Neural crest cell (in vitro differentiated cells): ENCODE measurements around the gene LINC00305. TPM values are rescaled to one million over a fixed set of nuclear protein-coding genes. Genes with fewer than 3 reads are reported as not detected.

Experiments
- DNase-seq: peaks from one replicate; pipeline ENCODE4 v3.0.0; 2021; ENCODE audit warnings: low read depth, mixed read lengths, low spot score
- H3K27ac Mint-ChIP-seq: one replicate; pipeline ENCODE4 v1.8.0; 2021; ENCODE audit warnings: mild to moderate bottlenecking, mixed read lengths; ENCODE audit not compliant: unreplicated experiment
- H3K27me3 Mint-ChIP-seq: 2 replicates; pipeline ENCODE4 v1.8.0; 2021; ENCODE audit warnings: low read depth, mild to moderate bottlenecking, mixed read lengths
- H3K36me3 Mint-ChIP-seq: 2 replicates; pipeline ENCODE4 v1.8.0; 2021; ENCODE audit warnings: low read depth, mild to moderate bottlenecking, mixed read lengths
- H3K4me1 Mint-ChIP-seq: 2 replicates; pipeline ENCODE4 v1.8.0; 2021; ENCODE audit warnings: mixed read lengths
- H3K4me3 Mint-ChIP-seq: one replicate; pipeline ENCODE4 v1.8.0; 2021; ENCODE audit warnings: mild to moderate bottlenecking, mixed read lengths
- H3K9me3 Mint-ChIP-seq: 2 replicates; pipeline ENCODE4 v1.8.0; 2021; ENCODE audit warnings: mixed read lengths
- total RNA-seq: library from RNA; stranded (reverse); gene quantifications from 2 replicates; pipeline ENCODE4 v1.2.1, GENCODE V29; 2021
- TF ChIP-seq, protein P1 (sequence below): fragments of 200-600 bp; sonication (generic); conservative IDR thresholded peaks from 2 replicates; pipeline ENCODE4 v1.5.0; 2021; ENCODE audit warnings: antibody characterized with exemption, mild to moderate bottlenecking

The LINC00305 gene
- total RNA-seq, 1 donor from 2014 or later = not detected

DNA sequence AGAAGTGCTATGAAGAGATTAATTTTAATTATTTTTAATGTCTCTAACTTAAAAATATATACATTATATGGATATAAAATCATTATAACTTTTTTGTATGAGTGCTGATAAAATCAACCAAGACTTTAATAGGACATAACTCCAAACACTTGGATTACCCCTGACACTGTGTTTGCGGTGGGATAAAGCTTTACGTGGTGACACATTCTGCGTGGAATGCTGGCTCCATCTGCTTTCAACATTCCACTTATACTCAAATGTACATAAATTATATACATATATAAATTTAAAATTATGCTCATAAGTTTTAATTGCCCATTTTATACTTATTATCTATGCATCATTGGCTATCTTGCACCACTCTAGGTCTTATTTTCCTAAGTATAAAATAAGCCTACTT lies 30.5 kb downstream of the LINC00305 start:
- TF ChIP-seq, protein P1, sequence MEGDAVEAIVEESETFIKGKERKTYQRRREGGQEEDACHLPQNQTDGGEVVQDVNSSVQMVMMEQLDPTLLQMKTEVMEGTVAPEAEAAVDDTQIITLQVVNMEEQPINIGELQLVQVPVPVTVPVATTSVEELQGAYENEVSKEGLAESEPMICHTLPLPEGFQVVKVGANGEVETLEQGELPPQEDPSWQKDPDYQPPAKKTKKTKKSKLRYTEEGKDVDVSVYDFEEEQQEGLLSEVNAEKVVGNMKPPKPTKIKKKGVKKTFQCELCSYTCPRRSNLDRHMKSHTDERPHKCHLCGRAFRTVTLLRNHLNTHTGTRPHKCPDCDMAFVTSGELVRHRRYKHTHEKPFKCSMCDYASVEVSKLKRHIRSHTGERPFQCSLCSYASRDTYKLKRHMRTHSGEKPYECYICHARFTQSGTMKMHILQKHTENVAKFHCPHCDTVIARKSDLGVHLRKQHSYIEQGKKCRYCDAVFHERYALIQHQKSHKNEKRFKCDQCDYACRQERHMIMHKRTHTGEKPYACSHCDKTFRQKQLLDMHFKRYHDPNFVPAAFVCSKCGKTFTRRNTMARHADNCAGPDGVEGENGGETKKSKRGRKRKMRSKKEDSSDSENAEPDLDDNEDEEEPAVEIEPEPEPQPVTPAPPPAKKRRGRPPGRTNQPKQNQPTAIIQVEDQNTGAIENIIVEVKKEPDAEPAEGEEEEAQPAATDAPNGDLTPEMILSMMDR = no peak
- peaks cover 4% of the 10 kb centered on the region for H3K9me3 Mint-ChIP-seq
- no peaks in the 10 kb centered on the region for H3K27me3 Mint-ChIP-seq
- no peak overlapping the region for H3K27ac Mint-ChIP-seq
- peaks cover 9% of the 10 kb centered on the region for H3K4me1 Mint-ChIP-seq
- peaks cover 3% of the 10 kb centered on the region for H3K36me3 Mint-ChIP-seq
- DNase-seq = no peak
- no peak overlapping the region for H3K4me3 Mint-ChIP-seq

DNA sequence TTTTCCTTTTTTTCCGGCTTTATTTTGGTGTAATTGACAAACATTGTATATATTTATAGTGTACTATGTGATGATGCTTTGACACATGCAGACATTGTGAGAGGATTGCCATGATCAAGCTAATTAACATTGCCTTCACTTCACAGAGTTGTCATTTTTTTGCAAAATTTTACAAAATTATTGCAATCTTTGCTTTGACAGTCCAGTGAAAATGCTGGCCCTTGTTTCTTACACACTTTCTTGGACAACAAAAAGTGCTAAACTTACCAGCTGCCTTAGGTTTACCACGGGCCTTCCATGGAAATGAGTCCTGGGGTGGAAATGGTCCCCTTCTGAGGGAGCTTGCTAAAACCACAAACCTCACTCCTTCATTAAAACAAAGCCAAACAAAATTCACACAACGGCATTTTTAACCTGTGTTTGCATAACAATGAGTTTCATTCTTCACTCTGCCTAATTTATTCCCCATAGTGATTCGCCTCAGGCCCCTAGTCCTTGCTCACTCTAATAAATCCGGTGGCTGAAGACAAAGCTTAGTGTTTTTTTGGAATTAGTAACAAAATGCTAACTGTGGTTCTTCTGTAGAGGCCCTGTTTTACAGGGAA lies 32.2 kb downstream of the LINC00305 start:
- TF ChIP-seq, protein P1 = no peak
- H3K27ac Mint-ChIP-seq = no peak overlapping the region
- peaks cover 4% of the 10 kb centered on the region for H3K9me3 Mint-ChIP-seq
- DNase-seq = no peak
- no peak overlapping the region for H3K4me3 Mint-ChIP-seq
- H3K36me3 Mint-ChIP-seq = peaks cover 3% of the 10 kb centered on the region
- no peaks in the 10 kb centered on the region for H3K27me3 Mint-ChIP-seq
- H3K4me1 Mint-ChIP-seq = peaks cover 9% of the 10 kb centered on the region

DNA sequence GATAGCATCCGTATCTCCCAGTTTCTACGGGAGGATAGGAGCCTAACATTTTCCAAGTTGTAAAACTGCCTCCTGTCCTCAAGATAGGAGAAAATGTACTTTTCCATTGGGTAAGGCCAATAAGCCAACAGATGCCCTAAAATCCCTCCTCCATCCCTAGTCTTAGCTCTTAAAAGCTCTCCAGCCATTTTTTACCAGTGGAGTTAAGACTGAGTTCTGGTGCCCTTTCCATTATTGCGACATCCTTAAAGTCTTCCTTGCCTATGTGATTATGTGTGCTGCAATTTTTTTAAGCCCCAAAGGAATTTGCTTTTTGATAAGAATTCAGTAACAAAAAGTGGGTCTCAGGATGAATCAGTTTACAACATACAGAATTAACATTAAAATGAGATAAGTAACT lies 33.0 kb downstream of the LINC00305 start:
- peaks cover 3% of the 10 kb centered on the region for H3K36me3 Mint-ChIP-seq
- TF ChIP-seq, protein P1 = no peak
- DNase-seq = no peak
- H3K27ac Mint-ChIP-seq = no peak overlapping the region
- H3K4me3 Mint-ChIP-seq = no peak overlapping the region
- H3K4me1 Mint-ChIP-seq = peaks cover 9% of the 10 kb centered on the region
- no peaks in the 10 kb centered on the region for H3K27me3 Mint-ChIP-seq
- H3K9me3 Mint-ChIP-seq = peaks cover 4% of the 10 kb centered on the region

DNA sequence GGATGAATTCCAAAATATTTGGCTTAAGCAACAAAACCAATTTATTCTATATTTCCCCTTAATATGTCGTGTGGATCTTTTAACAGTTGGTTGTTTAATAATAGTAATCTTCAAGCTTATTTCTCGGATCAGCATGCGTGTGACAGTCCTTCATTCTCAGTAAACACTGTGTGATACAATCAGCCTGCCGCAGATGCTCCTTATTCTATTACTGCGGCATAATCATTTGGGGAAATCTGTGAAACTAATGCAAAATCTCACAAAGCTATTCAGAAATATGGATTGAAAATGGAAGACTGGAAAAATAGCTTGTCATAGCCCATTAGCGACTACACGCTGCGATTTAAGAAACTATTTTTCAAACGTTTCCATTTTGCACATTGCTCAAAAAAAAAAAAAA lies 36.9 kb downstream of the LINC00305 start:
- Mint-ChIP-seq H3K27me3 (no peaks in the 10 kb centered on the region), H3K36me3 (peaks cover 3% of the 10 kb centered on the region), H3K4me1 (peaks cover 6% of the 10 kb centered on the region), H3K4me3 (no peak overlapping the region), H3K9me3 (peaks cover 4% of the 10 kb centered on the region), H3K27ac (no peak overlapping the region)
- TF ChIP-seq, protein P1 = no peak
- DNase-seq = no peak

DNA sequence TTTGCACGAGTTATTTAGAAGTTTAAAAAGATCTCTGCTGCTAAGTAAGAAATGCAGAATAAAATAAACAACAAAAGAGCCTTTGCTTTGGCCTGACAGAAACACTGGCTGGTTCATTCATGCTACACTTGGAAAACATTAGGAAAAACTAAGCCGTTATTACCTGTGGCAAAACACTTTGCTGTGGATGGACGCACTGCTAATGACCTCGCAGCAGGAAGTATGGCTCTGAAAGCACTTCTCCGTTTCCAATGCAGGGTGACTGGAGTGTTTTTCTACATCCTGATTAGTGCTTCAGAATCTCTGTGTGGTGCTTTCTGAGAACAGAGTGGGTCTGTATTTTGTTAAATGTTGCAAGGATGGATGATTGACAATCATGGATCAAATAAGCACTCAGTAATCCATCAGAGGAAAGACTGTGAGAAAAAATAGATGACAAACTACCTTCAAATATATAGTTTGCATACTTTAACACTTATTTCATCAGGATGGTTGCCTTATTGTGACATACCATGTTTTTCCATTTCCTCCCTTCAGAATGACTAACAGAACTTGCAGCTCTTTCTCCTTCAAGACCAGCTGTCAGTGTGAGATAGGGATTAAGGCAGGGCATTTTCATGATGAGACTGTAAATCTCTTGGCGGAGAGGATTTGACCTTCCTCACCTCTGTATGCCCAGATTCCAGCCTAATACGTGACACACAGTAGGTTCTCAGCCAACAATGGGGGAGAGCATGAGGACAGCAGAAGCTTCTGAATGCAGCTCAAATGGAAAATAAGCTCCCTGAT lies 38.0 kb downstream of the LINC00305 start:
- Mint-ChIP-seq H3K27ac (no peak overlapping the region), H3K36me3 (peaks cover 3% of the 10 kb centered on the region), H3K9me3 (peaks cover 4% of the 10 kb centered on the region), H3K4me3 (no peak overlapping the region), H3K27me3 (no peaks in the 10 kb centered on the region), H3K4me1 (no peaks in the 10 kb centered on the region)
- DNase-seq = no peak
- TF ChIP-seq, protein P1 = no peak
